Measurements from ENCODE around the gene TTC28. TPM values are rescaled to one million over a fixed set of nuclear protein-coding genes. Genes with fewer than 3 reads are reported as not detected.

Gene TTC28
- polyA plus RNA-seq, 1 donor from 2014 or later: 14.8 TPM

DNA sequence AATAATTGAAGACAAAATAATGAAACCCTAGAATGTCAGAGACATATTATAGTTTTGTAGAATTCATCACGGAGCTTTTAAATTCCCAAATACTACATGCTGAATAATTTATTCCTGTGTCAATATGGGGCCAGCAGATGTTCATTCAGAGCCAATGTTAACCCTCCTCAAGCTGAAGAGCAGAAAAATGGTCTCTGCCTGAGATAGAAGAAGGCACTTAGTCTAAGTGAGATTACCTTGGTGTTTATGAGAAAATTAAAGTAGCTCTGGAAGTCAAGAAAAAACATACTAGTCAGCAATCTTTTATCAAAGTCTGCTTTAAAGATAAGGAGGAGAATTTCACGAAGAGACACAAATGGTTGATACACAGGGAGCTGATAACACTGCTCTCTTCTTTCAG is 328.2 kb downstream of the TTC28 start:
- Histone ChIP-seq H3K27me3 (ENCODE audit: insufficient read depth, low read depth, low read length) (no peaks in the 10 kb centered on the region), H3K36me3 (ENCODE audit: insufficient read depth, low read length) (no peaks in the 10 kb centered on the region), H3K27ac (ENCODE audit: low read length) (peak overlapping the region; percentile 73), H4K20me1 (ENCODE audit: insufficient read depth) (no peaks in the 10 kb centered on the region), H3F3A (ENCODE audit: insufficient read depth, low read length, poor library complexity, severe bottlenecking) (peaks cover 7% of the 10 kb centered on the region), H2AFZ (ENCODE audit: low read depth, low read length) (no peak overlapping the region), H3K4me3 (ENCODE audit: low read length) (peak overlapping the region; percentile 4), H3K9ac (ENCODE audit: low read length) (peak overlapping the region; percentile 1), H3K4me2 (ENCODE audit: low read length) (no peak overlapping the region), H3K79me2 (replicated peaks; ENCODE audit: insufficient read depth, low read length) (peaks cover 23% of the 10 kb centered on the region), H3K9me2 (ENCODE audit: insufficient read depth, low read length) (no peaks in the 10 kb centered on the region), H3K9me3 (ENCODE audit: low read length) (no peaks in the 10 kb centered on the region)
- TF ChIP-seq RAD21 (conservative IDR thresholded peaks at IDR 0.05) (no peak), POLR2AphosphoS5 (IDR thresholded peaks at IDR 0.05) (peak; percentile 24)

DNA sequence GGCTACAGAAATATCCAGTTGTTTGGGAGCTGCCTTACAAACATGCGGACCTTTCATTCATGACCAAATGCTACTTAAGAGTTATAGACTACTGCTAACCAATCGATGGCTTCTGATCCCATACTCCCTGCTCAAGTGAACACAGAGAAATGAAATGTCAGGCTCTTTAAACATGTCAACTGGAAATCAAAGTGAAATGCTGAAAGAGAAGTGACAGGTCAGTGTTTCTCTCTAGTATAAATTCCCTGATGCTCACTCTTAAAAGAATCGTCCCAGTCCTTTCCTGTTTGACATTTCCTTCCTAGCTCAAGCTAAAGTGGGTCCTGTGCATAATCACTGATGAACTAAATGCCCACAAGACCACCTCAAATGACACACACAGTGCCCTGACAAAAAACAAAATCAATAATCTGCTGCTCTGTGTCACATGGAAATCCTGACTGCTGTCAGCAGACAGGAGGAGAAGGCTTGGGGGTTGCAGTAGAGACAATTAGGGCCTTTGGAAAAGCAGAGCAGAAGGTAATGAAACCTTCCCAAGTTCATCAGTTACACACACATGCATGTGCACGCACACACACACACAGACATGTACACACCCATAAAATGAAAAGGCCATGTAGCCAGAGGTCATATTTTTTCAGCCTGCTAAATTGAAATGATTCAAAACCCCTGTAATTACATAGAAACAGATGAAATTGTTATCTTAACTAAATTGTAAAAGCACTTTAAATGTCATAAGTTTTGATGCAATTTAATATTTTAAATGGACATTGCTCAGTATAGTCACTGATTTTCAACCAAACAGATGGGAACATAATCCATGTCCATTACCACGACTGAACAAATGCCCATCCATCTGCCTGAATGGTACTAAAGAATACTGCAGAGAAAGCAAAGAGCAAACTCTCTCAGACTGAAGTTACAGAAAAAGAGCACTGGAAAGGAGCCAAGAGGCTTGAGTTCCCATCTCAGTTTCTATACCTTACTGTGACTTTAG is 330.7 kb downstream of the TTC28 start:
- H3K27ac ChIP-seq (ENCODE audit: low read length): peak overlapping the region; percentile 88

More for the DNA sequence above, 330.7 kb downstream of the TTC28 start:
- peak overlapping the region; percentile 56 for H3K4me3 ChIP-seq (ENCODE audit: low read length)
- TF ChIP-seq TAF1 (IDR thresholded peaks at IDR 0.05; ENCODE audit: low read depth): no peak
- no peak for TF ChIP-seq EZH2 (IDR thresholded peaks at IDR 0.05; ENCODE audit: borderline replicate concordance, insufficient read depth, low read length, poor library complexity, severe bottlenecking)
- TF ChIP-seq POLR2AphosphoS5 (IDR thresholded peaks at IDR 0.05): no peak
- no peak for TF ChIP-seq RAD21 (conservative IDR thresholded peaks at IDR 0.05)
- peak; percentile 95 for TF ChIP-seq EP300 (conservative IDR thresholded peaks at IDR 0.05; ENCODE audit: poor library complexity, severe bottlenecking)
- peak; percentile 24 for TF ChIP-seq SMC3 (conservative IDR thresholded peaks at IDR 0.05; ENCODE audit: poor library complexity)
- TF ChIP-seq, protein P1, sequence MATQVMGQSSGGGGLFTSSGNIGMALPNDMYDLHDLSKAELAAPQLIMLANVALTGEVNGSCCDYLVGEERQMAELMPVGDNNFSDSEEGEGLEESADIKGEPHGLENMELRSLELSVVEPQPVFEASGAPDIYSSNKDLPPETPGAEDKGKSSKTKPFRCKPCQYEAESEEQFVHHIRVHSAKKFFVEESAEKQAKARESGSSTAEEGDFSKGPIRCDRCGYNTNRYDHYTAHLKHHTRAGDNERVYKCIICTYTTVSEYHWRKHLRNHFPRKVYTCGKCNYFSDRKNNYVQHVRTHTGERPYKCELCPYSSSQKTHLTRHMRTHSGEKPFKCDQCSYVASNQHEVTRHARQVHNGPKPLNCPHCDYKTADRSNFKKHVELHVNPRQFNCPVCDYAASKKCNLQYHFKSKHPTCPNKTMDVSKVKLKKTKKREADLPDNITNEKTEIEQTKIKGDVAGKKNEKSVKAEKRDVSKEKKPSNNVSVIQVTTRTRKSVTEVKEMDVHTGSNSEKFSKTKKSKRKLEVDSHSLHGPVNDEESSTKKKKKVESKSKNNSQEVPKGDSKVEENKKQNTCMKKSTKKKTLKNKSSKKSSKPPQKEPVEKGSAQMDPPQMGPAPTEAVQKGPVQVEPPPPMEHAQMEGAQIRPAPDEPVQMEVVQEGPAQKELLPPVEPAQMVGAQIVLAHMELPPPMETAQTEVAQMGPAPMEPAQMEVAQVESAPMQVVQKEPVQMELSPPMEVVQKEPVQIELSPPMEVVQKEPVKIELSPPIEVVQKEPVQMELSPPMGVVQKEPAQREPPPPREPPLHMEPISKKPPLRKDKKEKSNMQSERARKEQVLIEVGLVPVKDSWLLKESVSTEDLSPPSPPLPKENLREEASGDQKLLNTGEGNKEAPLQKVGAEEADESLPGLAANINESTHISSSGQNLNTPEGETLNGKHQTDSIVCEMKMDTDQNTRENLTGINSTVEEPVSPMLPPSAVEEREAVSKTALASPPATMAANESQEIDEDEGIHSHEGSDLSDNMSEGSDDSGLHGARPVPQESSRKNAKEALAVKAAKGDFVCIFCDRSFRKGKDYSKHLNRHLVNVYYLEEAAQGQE (IDR thresholded peaks at IDR 0.05; ENCODE audit: borderline replicate concordance): peak; percentile 59
- TF ChIP-seq, protein P2, sequence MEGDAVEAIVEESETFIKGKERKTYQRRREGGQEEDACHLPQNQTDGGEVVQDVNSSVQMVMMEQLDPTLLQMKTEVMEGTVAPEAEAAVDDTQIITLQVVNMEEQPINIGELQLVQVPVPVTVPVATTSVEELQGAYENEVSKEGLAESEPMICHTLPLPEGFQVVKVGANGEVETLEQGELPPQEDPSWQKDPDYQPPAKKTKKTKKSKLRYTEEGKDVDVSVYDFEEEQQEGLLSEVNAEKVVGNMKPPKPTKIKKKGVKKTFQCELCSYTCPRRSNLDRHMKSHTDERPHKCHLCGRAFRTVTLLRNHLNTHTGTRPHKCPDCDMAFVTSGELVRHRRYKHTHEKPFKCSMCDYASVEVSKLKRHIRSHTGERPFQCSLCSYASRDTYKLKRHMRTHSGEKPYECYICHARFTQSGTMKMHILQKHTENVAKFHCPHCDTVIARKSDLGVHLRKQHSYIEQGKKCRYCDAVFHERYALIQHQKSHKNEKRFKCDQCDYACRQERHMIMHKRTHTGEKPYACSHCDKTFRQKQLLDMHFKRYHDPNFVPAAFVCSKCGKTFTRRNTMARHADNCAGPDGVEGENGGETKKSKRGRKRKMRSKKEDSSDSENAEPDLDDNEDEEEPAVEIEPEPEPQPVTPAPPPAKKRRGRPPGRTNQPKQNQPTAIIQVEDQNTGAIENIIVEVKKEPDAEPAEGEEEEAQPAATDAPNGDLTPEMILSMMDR (IDR thresholded peaks at IDR 0.05; ENCODE audit: poor library complexity, severe bottlenecking): no peak
- TF ChIP-seq MXI1 (conservative IDR thresholded peaks at IDR 0.05; ENCODE audit: poor library complexity, severe bottlenecking): no peak
- peaks cover 7% of the 10 kb centered on the region for H3F3A ChIP-seq (ENCODE audit: insufficient read depth, low read length, poor library complexity, severe bottlenecking)
- no peaks in the 10 kb centered on the region for H3K9me3 ChIP-seq (ENCODE audit: low read length)
- H3K4me2 ChIP-seq (ENCODE audit: low read length): peak overlapping the region; percentile 58
- no peak overlapping the region for H2AFZ ChIP-seq (ENCODE audit: low read depth, low read length)
- H3K79me2 ChIP-seq (replicated peaks; ENCODE audit: insufficient read depth, low read length): peaks cover 31% of the 10 kb centered on the region
- H3K9ac ChIP-seq (ENCODE audit: low read length): peak overlapping the region; percentile 55
- H4K20me1 ChIP-seq (ENCODE audit: insufficient read depth): no peaks in the 10 kb centered on the region
- H3K36me3 ChIP-seq (ENCODE audit: insufficient read depth, low read length): no peaks in the 10 kb centered on the region
- H3K9me2 ChIP-seq (ENCODE audit: insufficient read depth, low read length): no peaks in the 10 kb centered on the region
- H3K27me3 ChIP-seq (ENCODE audit: insufficient read depth, low read depth, low read length): no peaks in the 10 kb centered on the region

Data from neural cell (in vitro differentiated cells).